Activated CD8-positive, alpha-beta memory T cell treated with anti-CD3 and anti-CD28 coated beads, Interleukin-2, amount 50 U/mL, for 24 hours (primary cell): ENCODE results near the gene PSMB11.

Experiments
- DNase-seq: peaks from one replicate; pipeline ENCODE4 v3.0.0-alpha.2; 2020; ENCODE audit errors: extremely low read depth

Gene PSMB11

DNA sequence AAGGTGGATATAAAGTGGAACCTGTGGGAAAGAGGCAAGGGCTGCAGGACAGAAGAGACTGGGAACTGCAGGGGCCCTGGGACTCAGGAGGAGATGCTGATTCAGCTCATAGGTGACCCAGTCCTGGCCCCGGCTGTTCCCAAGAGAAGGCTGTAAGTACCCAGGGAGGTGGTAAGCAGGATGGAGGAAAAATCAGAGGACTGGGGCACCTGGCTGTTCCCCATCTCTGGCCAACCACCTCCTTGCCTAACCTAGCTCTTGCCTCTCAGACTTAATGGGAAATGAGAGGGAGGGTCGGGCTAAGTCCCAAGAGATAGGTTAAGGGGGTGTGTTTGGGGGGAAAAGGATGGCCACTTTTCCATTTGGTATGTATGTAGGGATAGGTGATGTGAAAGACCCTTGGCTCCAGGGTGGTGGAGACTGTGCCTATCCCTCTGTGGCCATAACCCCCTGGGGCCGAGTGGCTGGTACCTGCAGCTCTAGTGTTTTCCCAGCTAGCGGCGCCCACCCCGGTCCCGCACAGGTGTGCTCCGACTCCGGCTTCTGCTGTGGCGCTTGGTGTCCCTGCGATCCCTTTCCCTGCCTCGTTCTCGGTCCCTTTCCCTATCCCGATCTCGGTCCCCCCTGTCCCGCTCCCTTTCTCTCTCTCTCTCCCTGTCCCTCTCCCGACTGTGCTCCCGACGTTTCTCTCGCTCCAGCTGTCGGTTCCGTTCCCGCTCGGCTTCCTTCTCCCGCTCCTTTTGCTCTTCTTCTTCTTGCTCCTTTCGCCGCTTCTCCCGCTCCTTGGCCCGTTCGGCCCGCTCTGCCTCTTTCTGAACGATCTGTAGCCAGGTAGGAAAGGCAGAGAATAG lies 16.9 kb downstream of the PSMB11 start:
- DNase-seq, result no peak

DNA sequence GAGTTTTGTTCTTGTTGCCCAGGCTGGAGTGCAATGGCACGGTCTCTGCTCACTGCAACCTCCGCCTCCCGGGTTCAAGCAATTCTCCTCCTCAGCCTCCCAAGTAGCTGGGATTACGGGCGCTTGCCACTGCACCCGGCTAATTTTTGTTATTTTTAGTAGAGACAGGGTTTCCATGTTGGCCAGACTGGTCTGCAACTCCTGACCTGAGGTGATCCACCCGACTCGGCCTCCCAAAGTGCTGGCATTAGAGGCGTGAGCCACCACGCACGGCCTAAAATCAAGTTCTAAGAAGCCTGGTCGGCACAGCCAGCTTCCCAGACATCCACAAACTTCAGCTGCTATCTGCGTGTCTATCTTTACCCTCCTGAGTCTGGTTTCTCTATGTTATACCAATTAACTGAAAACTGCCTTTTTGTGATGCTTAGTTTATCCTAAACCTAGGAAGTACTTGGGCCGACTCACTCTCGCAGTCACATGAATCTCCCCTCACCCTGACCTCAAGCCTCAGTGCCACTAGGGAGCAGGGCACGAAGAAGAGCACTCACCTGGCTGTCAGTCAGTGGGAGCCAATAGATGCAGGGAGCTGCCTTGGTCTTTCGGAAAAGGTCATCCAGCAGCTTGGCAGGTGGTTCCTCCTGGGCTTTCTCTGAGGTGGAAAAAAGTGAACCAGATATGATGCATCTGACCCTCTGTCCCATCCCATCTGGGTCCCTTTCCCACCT lies 18.7 kb downstream of the PSMB11 start:
- DNase-seq, result no peak

DNA sequence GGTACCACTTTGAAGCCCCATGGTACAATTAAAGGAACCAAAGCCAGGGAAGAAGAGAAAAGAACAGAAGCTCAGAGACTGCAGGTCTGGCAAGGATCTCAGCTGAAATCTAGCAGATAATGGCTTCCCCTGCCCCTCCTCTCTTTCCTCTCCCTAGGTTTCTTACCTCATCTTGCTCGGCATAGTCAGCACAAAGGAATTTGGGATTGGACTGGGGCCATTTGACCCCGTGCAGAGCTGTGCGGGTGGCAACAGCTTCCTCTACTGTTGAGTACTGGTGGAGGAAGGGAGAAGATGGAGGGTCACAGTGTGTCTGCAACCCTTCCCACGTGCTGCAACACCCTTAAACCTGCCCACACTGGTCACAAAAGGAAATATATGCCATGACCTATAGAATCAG lies 20.0 kb downstream of the PSMB11 start:
- no peak for DNase-seq

DNA sequence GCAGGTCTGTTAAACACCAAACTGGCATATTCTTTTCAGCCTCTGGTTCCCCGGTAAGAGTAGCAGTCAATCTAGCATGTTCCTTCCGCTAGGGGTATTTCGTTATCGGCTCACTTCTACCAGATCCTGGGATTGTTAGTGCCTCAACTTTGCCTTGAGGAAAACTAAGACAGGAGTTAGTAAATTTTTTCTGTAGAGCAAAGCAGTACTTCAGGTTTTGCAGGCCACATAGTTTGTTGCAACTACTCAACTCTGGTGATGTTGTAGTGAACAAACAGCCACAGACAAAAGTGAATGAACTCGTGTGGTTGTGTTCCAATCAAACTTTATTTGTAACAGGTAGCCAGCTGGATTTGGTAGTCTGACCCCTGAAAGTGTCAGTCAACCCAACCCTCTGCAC lies 21.6 kb downstream of the PSMB11 start:
- DNase-seq, result no peak

DNA sequence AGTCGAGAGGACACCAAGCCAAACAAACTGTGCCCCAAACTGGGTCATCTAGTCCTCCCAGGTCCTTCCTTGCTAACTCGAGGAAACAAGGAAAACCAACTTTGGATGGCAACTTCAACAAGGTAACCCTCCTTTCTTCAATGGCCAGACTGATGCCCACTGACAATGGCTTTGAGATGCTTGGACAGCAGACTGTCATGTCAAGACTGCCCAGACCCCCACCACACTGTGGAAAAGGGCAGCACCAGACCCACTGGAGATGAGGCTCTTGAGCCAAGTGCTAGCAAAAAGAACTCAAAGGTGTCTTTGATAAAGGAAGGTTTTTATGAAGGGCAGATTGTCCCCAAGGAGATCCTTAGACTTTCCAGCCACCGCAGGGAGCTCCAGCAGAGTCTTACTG lies 24.4 kb downstream of the PSMB11 start:
- DNase-seq, result no peak

DNA sequence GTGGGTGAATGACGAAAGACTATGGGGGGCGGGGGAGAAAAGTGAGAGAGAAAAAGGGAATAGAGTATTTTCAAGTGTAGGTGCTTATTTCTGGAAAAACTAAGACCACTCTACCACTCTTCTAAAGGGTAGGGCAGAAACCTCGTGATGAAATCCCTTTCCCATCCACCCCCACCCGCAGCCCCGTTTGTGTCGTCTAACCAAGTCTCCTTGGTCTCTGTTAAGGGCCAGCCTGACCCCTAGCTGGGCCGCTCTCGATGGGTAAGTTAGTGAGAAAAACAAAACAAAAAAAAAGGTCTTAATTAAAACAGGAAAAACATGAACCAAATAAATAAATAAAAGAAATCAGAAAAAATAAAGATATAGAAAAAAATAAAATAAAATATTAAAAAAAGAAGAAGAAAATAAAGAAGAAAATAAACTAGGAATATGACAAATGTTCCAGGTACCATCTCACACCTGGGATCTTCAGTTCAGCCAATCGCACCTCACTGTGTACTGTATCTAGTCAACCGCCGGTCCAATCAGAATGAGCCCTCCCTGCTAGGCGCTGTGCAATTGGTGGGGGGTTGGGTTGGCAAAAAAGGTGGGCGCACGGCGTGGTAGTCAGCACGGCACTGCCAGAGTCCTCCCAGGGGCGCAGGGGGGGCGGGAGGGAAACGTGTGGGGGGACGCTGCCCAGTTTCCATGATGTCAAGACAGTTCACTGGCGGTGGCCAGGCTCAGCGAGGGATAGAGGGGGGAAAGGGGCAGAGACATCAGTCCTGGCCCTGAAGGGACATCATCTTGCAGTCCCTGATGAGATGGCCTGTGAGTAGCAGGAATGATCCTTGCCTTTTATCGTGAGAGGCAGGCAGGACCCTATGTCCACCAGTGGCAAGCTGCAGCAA lies 25.1 kb downstream of the PSMB11 start:
- no peak for DNase-seq

DNA sequence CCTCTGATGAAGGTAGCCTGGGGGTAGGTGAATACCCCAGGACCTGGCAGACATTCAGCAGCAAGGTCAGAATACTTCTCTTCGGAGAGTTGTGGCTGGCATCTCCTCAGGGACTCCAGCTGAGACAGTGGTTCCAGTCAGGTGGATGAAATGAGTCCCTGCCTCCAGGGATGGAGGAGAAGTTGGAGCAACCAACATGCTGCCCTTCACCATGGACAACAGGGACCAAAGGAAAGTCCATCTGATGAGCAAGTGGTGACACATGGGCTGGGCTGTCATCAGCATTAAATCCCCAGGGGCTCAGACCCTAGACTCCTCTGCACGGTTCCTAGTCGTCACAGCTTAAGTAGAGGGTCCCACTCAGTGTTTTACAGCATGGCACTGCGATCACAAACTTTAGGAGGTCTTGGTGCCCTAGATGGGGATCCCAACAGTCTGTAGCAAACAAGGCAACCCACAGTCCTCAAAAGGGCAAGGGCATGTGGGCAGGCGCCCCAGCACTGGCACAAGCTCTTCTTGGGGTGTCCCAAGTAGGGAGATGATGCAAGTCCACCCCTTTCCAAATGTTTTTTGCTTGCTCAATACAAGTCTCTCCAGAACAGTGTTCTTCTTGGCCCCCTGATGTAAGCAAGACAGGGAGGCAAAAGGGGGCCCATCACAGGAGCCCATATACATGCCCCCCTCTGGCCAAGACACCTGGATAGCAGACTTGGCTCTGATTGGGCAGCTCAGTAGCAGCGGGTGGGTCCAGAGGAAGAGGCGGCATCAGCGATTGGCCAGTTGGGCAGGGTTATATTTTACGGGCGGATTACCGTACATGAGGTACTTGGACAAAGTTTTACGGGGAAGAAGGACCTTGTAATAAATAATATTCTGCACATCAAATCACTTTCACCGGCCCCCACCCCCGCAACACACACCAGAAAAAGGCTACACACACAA lies 26.1 kb downstream of the PSMB11 start:
- DNase-seq, result no peak

DNA sequence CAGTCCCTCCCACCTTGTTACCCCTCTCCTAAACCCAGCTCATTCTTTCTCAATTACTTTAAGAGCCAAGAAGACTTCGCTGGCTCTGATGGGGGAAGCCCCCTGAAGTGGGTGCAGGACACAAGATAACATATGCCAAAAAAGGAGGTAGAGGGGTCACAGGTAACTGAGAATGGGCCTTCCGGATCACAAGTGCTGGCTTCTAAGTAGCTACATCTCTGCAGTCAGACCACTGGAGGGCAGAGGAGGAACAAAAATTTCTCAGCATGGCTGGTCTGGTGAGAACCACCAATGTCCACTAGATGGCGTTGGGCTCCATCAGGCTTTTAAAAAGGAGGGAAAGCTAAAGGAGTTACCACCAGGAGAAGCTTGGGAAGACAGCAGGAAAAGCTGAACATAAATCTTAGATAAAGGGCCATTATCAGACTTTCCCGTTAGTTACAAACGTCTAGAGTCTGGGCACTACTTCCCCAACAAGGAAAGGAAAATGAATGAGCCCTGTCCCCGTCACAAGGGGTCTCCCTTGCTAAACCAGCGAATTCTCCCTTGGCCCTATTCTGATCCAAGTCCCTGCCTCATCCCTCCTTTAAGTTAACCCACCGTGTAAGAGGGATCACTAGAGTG lies 26.9 kb downstream of the PSMB11 start:
- peak; percentile 36 for DNase-seq

DNA sequence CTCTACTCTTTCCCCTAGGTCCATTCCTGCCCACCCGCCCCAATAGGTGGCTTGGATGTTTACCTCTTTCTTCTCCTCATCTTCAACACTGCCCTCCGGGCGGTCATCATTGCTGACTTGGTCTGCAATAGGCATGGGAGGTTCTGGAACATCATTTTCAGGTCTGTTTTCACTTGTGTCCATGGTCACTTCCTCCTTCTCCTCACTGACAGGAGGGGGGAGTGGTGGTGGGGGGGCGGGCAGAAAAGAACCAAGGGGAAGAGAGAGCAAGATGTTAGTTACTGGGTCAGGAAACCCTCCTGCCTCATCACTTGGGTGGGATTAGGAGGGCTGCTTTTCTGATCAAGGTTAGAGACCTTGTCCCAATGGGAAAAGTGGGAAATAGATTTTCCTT lies 27.4 kb downstream of the PSMB11 start:
- no peak for DNase-seq

DNA sequence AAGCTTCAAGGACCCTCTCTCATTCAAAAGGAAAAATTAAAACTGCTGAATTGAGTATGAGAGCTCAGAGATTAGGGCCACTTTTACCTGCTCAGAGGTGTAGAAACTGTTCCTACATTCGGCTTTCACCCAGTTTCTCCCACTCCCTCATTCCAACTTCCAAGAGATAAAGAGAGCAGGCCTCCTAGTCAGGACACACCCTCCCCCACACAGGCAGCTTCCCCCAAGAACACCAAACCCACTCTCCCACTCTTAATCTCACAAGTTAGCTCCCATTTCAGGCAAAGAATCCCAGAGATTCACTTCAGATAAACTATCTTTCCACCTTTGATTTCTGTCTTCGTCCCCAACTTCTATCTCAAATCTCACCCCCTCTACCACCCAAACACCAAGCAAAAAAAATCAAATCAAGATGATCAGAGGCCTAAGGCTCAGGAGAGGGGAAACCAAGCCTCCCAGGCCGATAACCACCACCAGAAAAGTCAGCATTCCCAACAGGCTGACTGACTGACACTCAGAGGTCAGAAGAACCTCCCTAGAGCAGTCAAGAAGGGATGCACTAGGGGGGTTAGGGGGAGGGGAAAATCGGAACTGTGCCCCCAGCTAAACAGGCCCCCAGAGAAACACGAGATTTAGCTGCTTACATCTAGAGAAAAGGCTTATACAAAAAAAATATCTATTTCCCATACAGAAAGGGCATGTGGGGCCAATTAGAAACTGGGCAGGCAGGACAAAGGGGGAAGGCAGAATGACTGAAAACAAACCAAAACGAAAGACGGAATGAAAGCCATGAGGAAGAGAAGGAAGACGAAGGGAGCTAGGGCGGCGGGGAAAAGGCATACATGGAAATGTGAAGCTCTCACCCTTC lies 28.5 kb downstream of the PSMB11 start:
- DNase-seq, result no peak

DNA sequence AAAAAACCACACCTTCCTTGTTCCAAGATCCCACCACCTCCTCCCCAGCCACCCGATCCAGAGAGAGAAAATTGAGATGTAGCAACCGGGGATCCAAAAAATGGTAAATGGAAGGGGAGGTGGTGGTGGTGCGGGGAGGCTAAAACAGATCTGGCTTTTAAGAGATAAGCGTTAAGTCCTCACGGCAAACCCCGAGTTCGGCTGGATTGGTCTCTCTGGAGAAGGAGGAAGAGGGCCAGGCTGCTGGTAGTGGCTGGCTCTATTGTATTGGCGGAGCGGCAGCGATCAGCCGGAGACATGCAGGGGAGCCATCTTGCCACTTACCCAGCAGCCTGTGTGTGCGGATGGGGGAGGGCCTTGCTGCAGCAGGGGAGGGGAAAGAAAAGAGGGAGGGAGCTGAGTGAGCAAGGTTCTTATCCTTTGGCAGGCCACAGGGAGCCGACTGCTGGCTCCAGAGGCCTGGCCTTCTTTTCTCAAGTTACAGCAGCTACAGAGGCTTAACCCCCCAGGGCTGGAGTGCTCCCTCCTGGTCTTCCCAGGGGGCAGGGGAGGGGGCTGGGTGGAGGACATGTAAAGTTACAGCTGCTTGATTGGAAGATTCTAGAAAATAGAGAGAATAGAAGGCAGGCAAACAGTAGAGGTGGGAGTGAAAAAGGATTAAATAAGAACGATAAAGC lies 29.4 kb downstream of the PSMB11 start:
- DNase-seq, result peak; percentile 54

DNA sequence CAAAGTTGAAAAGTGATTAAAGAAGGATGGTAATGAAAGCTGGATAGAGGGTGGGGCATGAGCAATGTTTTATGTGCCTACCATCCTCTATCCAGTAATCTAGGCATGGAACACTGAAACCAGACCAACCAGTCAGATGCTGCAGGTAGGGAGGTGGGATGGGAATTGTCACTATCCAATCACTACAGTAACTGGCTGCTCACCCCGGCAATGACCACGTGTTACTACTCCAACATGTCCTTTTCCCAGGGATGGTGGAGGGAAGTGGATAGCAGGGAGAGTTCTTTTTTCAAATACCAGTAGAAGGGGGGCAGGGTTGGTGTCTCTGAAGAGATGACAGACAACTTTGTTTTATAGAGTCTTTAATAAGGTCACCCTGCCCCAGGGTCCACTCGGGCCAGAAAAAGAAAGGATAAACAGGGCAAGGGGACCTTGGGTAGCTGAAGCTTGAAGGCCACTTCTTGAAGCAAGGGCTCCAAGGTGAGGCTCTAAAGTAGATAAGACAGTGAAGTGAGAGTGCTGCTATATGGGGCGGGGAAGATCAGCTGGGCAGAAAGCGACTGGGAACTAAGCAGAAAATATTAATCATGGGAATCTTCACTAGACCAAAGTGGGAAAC lies 30.0 kb downstream of the PSMB11 start:
- DNase-seq, result no peak

DNA sequence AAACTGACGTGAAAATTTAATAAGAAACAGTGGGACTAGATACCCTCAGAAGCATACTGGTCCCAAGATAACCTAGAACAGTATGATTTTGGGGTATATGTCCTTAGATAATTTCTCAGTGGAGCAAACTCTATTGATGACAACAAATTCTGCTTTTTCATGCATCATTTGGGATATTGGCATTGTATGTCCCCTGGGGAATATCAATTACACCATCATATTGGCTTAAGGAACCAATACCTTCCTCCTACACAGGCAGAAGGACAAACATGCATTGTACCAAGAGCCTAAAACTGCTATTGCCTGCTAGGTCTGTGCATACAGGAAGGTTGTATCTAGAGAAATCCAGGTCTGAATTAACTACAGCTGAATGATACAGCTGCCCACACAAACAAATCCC lies 32.9 kb downstream of the PSMB11 start:
- no peak for DNase-seq

DNA sequence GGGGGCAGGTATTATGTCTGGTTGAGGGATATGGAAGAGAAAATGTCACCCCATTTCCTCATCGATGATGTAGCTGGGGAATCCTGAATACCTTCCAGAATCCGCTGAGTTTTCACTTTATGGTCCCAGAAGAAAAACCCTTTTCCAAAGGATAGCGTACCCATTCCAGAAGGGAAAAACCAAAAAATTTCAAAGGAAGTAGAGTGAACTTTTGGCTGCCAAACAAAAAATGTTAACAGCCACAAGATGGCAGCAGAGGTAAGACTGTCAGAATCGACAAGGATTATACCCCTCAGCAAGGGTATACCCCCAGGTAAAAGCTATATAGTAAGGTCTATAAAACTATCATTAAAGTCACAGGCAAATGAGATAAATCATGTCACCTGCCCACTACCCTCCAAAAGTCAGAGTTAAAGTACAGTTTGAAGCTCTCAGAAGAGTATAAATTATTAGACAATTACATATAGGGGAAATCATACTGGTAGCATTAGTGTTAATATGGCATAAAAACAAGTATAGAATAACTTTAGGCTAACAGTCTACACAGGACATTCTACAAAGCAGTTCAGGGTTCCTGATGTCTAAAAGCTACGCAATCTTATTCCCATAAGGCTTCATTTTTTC lies 34.9 kb downstream of the PSMB11 start:
- DNase-seq, result no peak

DNA sequence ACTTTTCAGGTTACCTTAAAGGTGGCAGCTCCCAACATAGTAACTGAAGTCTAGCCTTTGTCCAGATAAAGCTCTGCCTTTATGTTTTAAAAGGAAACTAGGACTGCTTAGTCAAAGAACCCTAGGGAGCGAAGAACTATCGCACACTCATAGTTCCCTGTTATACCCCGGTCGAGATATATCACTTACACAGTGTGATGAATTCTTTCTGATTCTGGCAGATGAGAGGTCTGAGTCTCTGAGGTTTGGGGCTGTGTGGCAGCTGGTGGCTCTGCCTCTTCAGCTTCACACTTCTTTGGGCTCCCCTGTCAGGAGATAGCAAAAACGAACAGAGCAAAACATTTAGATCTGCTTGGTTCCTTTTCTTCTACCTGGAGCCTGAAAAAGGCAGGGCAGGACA lies 36.0 kb downstream of the PSMB11 start:
- DNase-seq, result no peak

DNA sequence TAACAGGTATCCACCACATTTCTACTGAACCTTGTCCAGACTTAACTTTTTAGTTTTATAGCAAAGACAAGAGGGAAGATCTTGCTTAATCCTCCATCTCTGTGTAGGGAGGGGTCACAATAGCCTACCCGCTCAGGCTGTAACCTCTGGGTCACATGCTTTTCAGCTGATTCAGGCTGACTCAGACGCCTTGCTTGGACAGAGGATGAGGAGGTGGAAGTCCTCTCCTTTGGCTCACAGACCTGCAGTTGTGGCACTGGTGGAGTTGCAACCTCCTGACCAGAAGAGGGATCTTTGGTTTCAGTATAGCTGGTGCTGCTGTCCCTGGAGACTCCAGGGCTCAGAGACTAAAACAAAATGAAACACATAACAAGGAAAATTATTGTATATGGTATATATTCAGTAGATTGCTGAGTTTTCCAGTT lies 36.7 kb downstream of the PSMB11 start:
- no peak for DNase-seq

DNA sequence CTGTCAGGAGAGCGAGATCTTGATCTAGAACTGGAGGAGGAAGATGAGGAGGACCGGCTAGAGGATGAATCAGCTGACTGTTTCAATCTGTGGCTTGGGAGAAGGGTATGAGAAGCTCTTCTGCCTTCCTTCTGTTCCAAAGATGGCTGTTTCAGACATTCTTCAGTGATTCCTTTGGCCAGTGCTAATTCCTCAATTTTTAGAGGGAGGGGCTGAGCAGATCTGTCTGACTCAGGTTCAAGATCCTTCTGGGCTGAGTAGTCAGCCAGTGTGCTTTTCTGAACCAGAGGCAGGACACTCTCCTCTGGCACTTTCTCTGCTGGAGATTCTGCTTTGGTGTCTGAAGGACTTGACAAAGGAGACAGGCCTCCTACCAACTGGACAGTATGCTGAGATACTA lies 37.7 kb downstream of the PSMB11 start:
- DNase-seq, result no peak

DNA sequence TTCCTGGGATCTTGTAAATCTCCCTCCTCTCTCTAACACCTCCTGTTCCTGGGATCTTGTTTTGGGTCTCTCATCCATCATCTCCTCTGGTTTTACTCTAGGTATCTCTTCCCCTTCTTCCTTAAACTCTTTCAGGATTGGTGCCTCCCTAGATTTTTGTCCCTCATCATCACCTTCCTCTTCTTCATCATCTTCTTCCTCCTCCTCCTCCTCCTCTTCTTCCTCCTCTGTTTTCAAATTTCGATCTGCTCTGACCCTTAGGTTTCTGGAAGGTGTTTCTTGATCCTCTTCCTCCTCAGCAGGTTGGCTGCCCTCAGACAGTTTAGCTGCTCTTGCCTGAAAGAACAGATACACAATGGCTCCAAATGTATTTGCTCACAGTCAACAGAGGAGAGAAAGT lies 38.5 kb downstream of the PSMB11 start:
- no peak for DNase-seq
